K562 (cell line): Measurements from ENCODE around the gene GLYATL1. TPM values are rescaled to one million over a fixed set of nuclear protein-coding genes. Genes with fewer than 3 reads are reported as not detected.
"Not testable (repeated sequence)": the region's sequence is repeated elsewhere in the genome, so short reads cannot be mapped to it uniquely, and the experiment has no call there.

ENCODE experiments used
- ATAC-seq: fragments of 200-7000 bp; cut with Tn5 transposase; 3 replicates; pipeline ENCODE4 v1.9.1; 2020; ENCODE audit warnings: moderate library complexity
- BruUV-seq: library from RNA; stranded (reverse); fragments of 400-500 nt; replicated peaks from 2 replicates; lab custom pipeline; 2021; lab: Mats Ljungman, UMichigan
- CTCF ChIA-PET: fragments of 300-600 bp; formaldehyde crosslinking; extraction: SDS; loops from one replicate; lab custom pipeline; 2021; ENCODE audit warnings: low intra/inter-chr PET ratio; lab: Yijun Ruan, JAX
- POLR2A ChIA-PET: fragments of 300-600, 350-650 bp; sonication (Branson Sonifier 250); formaldehyde crosslinking; extraction: SDS; loops from one replicate; lab custom pipeline; 2021; ENCODE audit warnings: antibody characterized with exemption, inconsistent platforms; lab: Yijun Ruan, JAX
- DNase-seq, 4 experiments: peaks; one replicate each; pipeline versions ENCODE4 v3.0.0 to v3.0.0-alpha.2; 2011 to 2018; ENCODE audit warnings: low spot score in 3 of 4, mixed read lengths in 3 of 4; ENCODE audit errors: extremely low read depth in 1 of 4
- FAIRE-seq: peaks from 2 replicates; lab custom pipeline; 2011; peaks lifted over from hg19 to GRCh38; lab: Jason Lieb, UNC
- H2AFZ ChIP-seq: 2 replicates; pipeline ENCODE4 v1.6.0; 2011; ENCODE audit warnings: low read depth, low read length, control low read depth, inconsistent platforms
- H3K27ac ChIP-seq: fragments of 200-600 bp; 3 replicates; pipeline ENCODE4 v1.8.0; 2011; ENCODE audit warnings: low read depth, mild to moderate bottlenecking, control low read depth, inconsistent platforms, low read length, moderate library complexity, mixed read lengths; ENCODE audit errors: extremely low read depth
- H3K27me3 ChIP-seq, 2 experiments: fragments of 300-600 bp in 1 of 2; 2 replicates in 1 of 2; 3 replicates in 1 of 2; pipeline versions ENCODE4 v1.6.0 to v1.8.0; 2011; ENCODE audit warnings: inconsistent platforms in 2 of 2, low read length in 2 of 2, mild to moderate bottlenecking in 1 of 2, mixed read lengths in 1 of 2, moderate library complexity in 1 of 2; ENCODE audit not compliant: control insufficient read depth in 2 of 2, insufficient read depth in 2 of 2
- H3K36me3 ChIP-seq: fragments of 300-600 bp; 3 replicates; pipeline ENCODE4 v1.8.0; 2011; ENCODE audit warnings: mild to moderate bottlenecking, low read length, inconsistent platforms; ENCODE audit not compliant: control insufficient read depth, insufficient read depth
- H3K4me1 ChIP-seq, 2 experiments: fragments of 200-600 bp in 1 of 2; replicated peaks in 1 of 2; 2 replicates in 1 of 2; 3 replicates in 1 of 2; pipeline versions ENCODE4 v1.5.1 to v1.8.0; 2011; ENCODE audit warnings: inconsistent platforms in 2 of 2, low read length in 2 of 2, mild to moderate bottlenecking in 1 of 2, mixed read lengths in 1 of 2, moderate library complexity in 1 of 2; ENCODE audit not compliant: control insufficient read depth in 2 of 2, insufficient read depth in 2 of 2
- H3K4me2 ChIP-seq: 2 replicates; pipeline ENCODE4 v1.6.1; 2011; ENCODE audit warnings: low read length, control low read depth, inconsistent platforms, mixed read lengths; ENCODE audit not compliant: insufficient read depth
- H3K4me3 ChIP-seq: fragments of 200-600 bp; sonication (generic), shearing (Covaris generic); 2 replicates; pipeline ENCODE4 v1.5.1; 2016; ENCODE audit warnings: control low read depth, inconsistent platforms
- H3K79me2 ChIP-seq: fragments of 200-600 bp; 3 replicates; pipeline ENCODE4 v1.8.0; 2011; ENCODE audit warnings: low read length, inconsistent platforms; ENCODE audit not compliant: control insufficient read depth, insufficient read depth
- H3K9ac ChIP-seq, 2 experiments: 2 replicates each; pipeline versions ENCODE4 v1.6.0 to v1.6.1; 2011; ENCODE audit warnings: low read depth in 2 of 2, low read length in 2 of 2, control low read depth in 1 of 2, inconsistent platforms in 1 of 2, mild to moderate bottlenecking in 1 of 2, mixed read lengths in 1 of 2; ENCODE audit not compliant: insufficient read depth in 1 of 2
- H3K9me1 ChIP-seq: one replicate; pipeline ENCODE4 v1.6.0; 2011; ENCODE audit warnings: inconsistent platforms, mild to moderate bottlenecking, low read length, moderate library complexity; ENCODE audit not compliant: control insufficient read depth, insufficient read depth
- H3K9me3 ChIP-seq: replicated peaks from 2 replicates; pipeline ENCODE4 v1.5.1; 2011; ENCODE audit warnings: low read depth, low read length, inconsistent platforms; ENCODE audit not compliant: control insufficient read depth, insufficient read depth
- H4K20me1 ChIP-seq: replicated peaks from 2 replicates; pipeline ENCODE4 v1.6.1; 2011; ENCODE audit warnings: low read length, inconsistent platforms, mixed read lengths; ENCODE audit not compliant: control insufficient read depth, insufficient read depth
- ASH1L ChIP-seq: fragments of 450-650 bp; IDR thresholded peaks from 2 replicates; pipeline ENCODE4 v1.6.1; 2018; ENCODE audit warnings: borderline replicate concordance, mild to moderate bottlenecking, low read depth; ENCODE audit not compliant: partially characterized antibody
- E2F3 ChIP-seq: fragments of 250-450 bp; sonication (Bioruptor Pico); IDR thresholded peaks from 2 replicates; pipeline ENCODE4 v1.4.0; 2020; ENCODE audit warnings: mild to moderate bottlenecking
- HNRNPLL ChIP-seq: fragments of 200-400 bp; formaldehyde crosslinking; IDR thresholded peaks from 2 replicates; pipeline ENCODE4 v1.6.1; 2017; ENCODE audit warnings: low read length, low read depth, mild to moderate bottlenecking; ENCODE audit not compliant: poor library complexity, severe bottlenecking
- HNRNPUL1 ChIP-seq: fragments of 200-400 bp; formaldehyde crosslinking; IDR thresholded peaks from 2 replicates; pipeline ENCODE4 v1.6.1; 2017; ENCODE audit warnings: low read length
- NFRKB ChIP-seq: fragments of 450-650 bp; IDR thresholded peaks from 2 replicates; pipeline ENCODE4 v1.6.1; 2016; ENCODE audit warnings: low read depth
- TEAD4 ChIP-seq, 2 experiments: sonication (generic) in 1 of 2; formaldehyde crosslinking in 1 of 2; IDR thresholded peaks; 2 replicates each; pipeline versions ENCODE4 v1.6.1 to v1.8.0; 2012 to 2022; ENCODE audit warnings: borderline replicate concordance in 1 of 2, inconsistent platforms in 1 of 2, low read length in 1 of 2, mild to moderate bottlenecking in 1 of 2, missing genetic modification reagents in 1 of 2
- WGBS: fragments of 100-300 bp; shearing (Covaris generic); methylation state at CpG from one replicate; pipeline ENCODE4 v1.1.6; 2016; ENCODE audit warnings: low coverage, mixed read lengths; ENCODE audit not compliant: insufficient coverage; ENCODE audit errors: missing lambda C conversion rate; 5-methylcytosine and 5-hydroxymethylcytosine counted together
- in situ Hi-C: fragments of 300-500 bp; cut with MboI; formaldehyde crosslinking; loops from 4 replicates; pipeline ENCODE4 v1.15.0; 2018; ENCODE audit warnings: inconsistent platforms, mixed read lengths
- intact Hi-C: fragments of 100-400 bp; cut with micrococcal nuclease; formaldehyde crosslinking; loops from 2 replicates; pipeline ENCODE4 v1.14.2; 2022
- polyA plus RNA-seq, 8 experiments: library from polyadenylated mRNA; depleted of rRNA in 4 of 8; stranded (reverse) in 5 of 8; unstranded in 3 of 8; fragments of >200 nt; fragmentation: Nextera tagmentation in 2 of 8; fragmentation: Illumina TruSeq in 1 of 8; extraction: Ambion mirVana in 2 of 8; extraction: Trizol in 1 of 8; gene quantifications; 2 replicates each; pipeline versions ENCODE4 v1.2.1 to v1.2.3, GENCODE V29; 2011 to 2014; ENCODE audit warnings: inconsistent platforms in 1 of 8, missing spikeins in 1 of 8
- total RNA-seq, 7 experiments: library from RNA; depleted of rRNA in 6 of 7; stranded (reverse); fragments of >200 nt in 6 of 7; fragmentation: Illumina TruSeq in 2 of 7; extraction: Trizol in 2 of 7; gene quantifications; 2 replicates each; pipeline versions ENCODE4 v1.2.1 to v1.2.3, GENCODE V29; 2011 to 2021; ENCODE audit warnings: low replicate concordance in 1 of 7
- TF ChIP-seq, protein P1 (sequence below): IDR thresholded peaks from 2 replicates; pipeline ENCODE4 v1.6.1; 2011; ENCODE audit warnings: borderline replicate concordance, low read depth, mild to moderate bottlenecking, moderate library complexity, low read length; ENCODE audit not compliant: insufficient read depth, poor library complexity, severe bottlenecking

GLYATL1 gene
- total and polyA plus RNA-seq, 9 of the 15 experiments (the other 6 are each of a cell fraction or from before 2014, with no cell fraction given) = not detected

DNA sequence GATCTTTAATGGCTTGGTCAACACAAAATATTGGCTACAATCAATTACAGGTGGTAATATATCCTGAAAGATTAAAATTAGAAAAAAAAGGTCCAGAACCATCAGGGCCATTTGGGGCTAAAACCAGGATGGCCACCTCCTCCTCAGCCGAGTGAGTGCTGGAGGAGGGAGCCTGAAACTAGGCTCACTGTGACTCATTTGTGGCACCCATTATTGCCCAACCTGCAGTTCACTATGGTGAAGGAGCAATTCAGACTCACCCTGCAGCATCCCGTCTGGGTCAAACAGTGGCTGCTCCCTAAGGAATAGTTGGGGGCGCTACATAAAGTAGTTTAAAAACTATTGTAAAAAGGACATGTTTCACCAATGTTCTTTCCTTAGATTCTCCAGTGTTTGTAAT lies 60.7 kb downstream of the GLYATL1 start:
- CTCF ChIA-PET = no interaction called here

DNA sequence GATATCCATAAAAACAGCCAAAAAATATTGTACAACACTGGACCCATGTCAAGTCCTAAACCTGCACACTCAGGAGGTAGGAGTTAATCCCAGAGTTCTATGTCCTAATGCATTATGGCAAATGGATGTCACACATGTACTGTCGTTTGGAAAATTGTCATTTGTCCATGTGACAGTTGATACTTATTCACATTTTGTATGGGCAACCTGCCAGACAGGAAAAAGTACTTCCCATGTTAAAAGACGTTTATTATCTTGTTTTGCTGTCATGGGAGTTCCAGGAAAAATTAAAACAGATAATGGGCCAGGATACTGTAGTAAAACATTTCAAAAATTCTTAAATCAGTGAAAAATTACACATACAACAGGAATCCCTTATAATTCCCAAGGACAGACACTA lies 62.7 kb downstream of the GLYATL1 start:
- H3K27me3 ChIP-seq, H3K4me1 ChIP-seq, H3K79me2 ChIP-seq, H2AFZ ChIP-seq, H3K4me2 ChIP-seq, H4K20me1 ChIP-seq, in situ Hi-C loops, ATAC-seq, H3K9me3 ChIP-seq, intact Hi-C loops, POLR2A ChIA-PET, H3K9me1 ChIP-seq, CTCF ChIA-PET, DNase-seq, H3K4me3 ChIP-seq, H3K36me3 ChIP-seq, BruUV-seq, H3K27ac ChIP-seq, FAIRE-seq, H3K9ac ChIP-seq: not testable (repeated sequence)
- WGBS = 0% methylated on average over 2 of the region's 2 CpGs

More for the DNA sequence above, 60.7 kb downstream of the GLYATL1 start:
- H3K27me3 ChIP-seq = no peaks in the 10 kb centered on the region
- no peaks in the 10 kb centered on the region for H3K9me1 ChIP-seq
- DNase-seq = no peak
- H2AFZ ChIP-seq = no peak overlapping the region
- no peaks in the 10 kb centered on the region; the same call in 1 of the 2 replicates for H4K20me1 ChIP-seq
- no peaks in the 10 kb centered on the region for H3K79me2 ChIP-seq
- no TSS peak for BruUV-seq
- in situ Hi-C loops = no loop called here
- no peak overlapping the region for H3K4me3 ChIP-seq
- FAIRE-seq = no peak
- TF ChIP-seq NFRKB (no peak), TEAD4 (IDR thresholded peaks at IDR 0.05; ENCODE audit: low read length) (no peak), TEAD4 (CRISPR knock-in tag; IDR thresholded peaks at IDR 0.05; ENCODE audit: borderline replicate concordance) (no peak), HNRNPLL (no peak), ASH1L (no peak), E2F3 (no peak), HNRNPUL1 (no peak)
- TF ChIP-seq, protein P1, sequence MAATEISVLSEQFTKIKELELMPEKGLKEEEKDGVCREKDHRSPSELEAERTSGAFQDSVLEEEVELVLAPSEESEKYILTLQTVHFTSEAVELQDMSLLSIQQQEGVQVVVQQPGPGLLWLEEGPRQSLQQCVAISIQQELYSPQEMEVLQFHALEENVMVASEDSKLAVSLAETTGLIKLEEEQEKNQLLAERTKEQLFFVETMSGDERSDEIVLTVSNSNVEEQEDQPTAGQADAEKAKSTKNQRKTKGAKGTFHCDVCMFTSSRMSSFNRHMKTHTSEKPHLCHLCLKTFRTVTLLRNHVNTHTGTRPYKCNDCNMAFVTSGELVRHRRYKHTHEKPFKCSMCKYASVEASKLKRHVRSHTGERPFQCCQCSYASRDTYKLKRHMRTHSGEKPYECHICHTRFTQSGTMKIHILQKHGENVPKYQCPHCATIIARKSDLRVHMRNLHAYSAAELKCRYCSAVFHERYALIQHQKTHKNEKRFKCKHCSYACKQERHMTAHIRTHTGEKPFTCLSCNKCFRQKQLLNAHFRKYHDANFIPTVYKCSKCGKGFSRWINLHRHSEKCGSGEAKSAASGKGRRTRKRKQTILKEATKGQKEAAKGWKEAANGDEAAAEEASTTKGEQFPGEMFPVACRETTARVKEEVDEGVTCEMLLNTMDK = no peak
- intact Hi-C loops = no loop called here
- H3K4me1 ChIP-seq = no peaks in the 10 kb centered on the region
- POLR2A ChIA-PET = no interaction called here
- 0% methylated on average over 3 of the region's 3 CpGs for WGBS
- H3K9ac ChIP-seq = no peak overlapping the region
- H3K27ac ChIP-seq = no peak overlapping the region
- H3K9me3 ChIP-seq = no peaks in the 10 kb centered on the region
- H3K4me2 ChIP-seq = no peak overlapping the region
- no peaks in the 10 kb centered on the region for H3K36me3 ChIP-seq
- ATAC-seq = no peak
